WTC11 (cell line): ENCODE data around the gene C1QTNF2. TPM values are rescaled to one million over a fixed set of nuclear protein-coding genes. Genes with fewer than 3 reads are reported as not detected.
A peak's percentile ranks its signal among the peaks of the same experiment; 100 is the strongest.

Experiments used
- ATAC-seq: fragments of 200-7000 bp; cut with Tn5 transposase; 2 replicates; pipeline ENCODE4 v1.10.0; 2021; ENCODE audit warnings: mild to moderate bottlenecking, moderate library complexity
- CTCF ChIA-PET: fragments of 300-600 bp; sonication (Branson Sonifier 250); formaldehyde crosslinking; loops from one replicate; lab custom pipeline; 2021; ENCODE audit warnings: antibody characterized with exemption; lab: Charles Lee
- POLR2A ChIA-PET: fragments of 350-600 bp; sonication (Branson Sonifier 250); formaldehyde crosslinking; loops from one replicate; lab custom pipeline; 2021; ENCODE audit warnings: antibody characterized with exemption; lab: Charles Lee
- DNase-seq: peaks from one replicate; pipeline ENCODE4 v3.0.0; 2021; ENCODE audit warnings: low spot score
- H3K27ac Mint-ChIP-seq: 2 replicates; pipeline ENCODE4 v1.8.0; 2021; ENCODE audit warnings: mixed read lengths
- H3K27me3 Mint-ChIP-seq: 2 replicates; pipeline ENCODE4 v1.8.0; 2021; ENCODE audit warnings: low read depth, mild to moderate bottlenecking, moderate library complexity, mixed read lengths
- H3K36me3 Mint-ChIP-seq: 2 replicates; pipeline ENCODE4 v1.8.0; 2021; ENCODE audit warnings: mixed read lengths
- H3K4me1 Mint-ChIP-seq: 2 replicates; pipeline ENCODE4 v1.8.0; 2022; ENCODE audit warnings: mixed read lengths
- H3K4me3 Mint-ChIP-seq: 2 replicates; pipeline ENCODE4 v1.8.0; 2021; ENCODE audit warnings: mild to moderate bottlenecking, moderate library complexity, mixed read lengths
- H3K9me3 Mint-ChIP-seq: 2 replicates; pipeline ENCODE4 v1.8.0; 2021; ENCODE audit warnings: mixed read lengths
- CBFB ChIP-seq: sonication (generic); formaldehyde crosslinking; IDR thresholded peaks from 2 replicates; pipeline ENCODE4 v1.8.1; 2022; ENCODE audit warnings: mild to moderate bottlenecking, low read depth, missing genetic modification reagents
- ETV6 ChIP-seq: sonication (generic); formaldehyde crosslinking; IDR thresholded peaks from 2 replicates; pipeline ENCODE4 v1.8.1; 2022; ENCODE audit warnings: mild to moderate bottlenecking, missing genetic modification reagents
- IRF2 ChIP-seq: sonication (generic); formaldehyde crosslinking; IDR thresholded peaks from 2 replicates; pipeline ENCODE4 v1.8.0; 2022; ENCODE audit warnings: low read depth, missing genetic modification reagents, borderline replicate concordance
- KAT7 ChIP-seq: sonication (generic); formaldehyde crosslinking; IDR thresholded peaks from 2 replicates; pipeline ENCODE4 v1.8.1; 2023; ENCODE audit warnings: missing genetic modification reagents, mild to moderate bottlenecking, borderline replicate concordance
- MYBL2 ChIP-seq: sonication (generic); formaldehyde crosslinking; IDR thresholded peaks from 2 replicates; pipeline ENCODE4 v1.8.1; 2023; ENCODE audit warnings: mild to moderate bottlenecking, moderate library complexity, missing genetic modification reagents
- NFATC4 ChIP-seq: fragments of 250-450 bp; sonication (Bioruptor Pico); IDR thresholded peaks from 2 replicates; pipeline ENCODE4 v1.9.0; 2021; ENCODE audit warnings: mild to moderate bottlenecking
- NFYB ChIP-seq: sonication (generic); formaldehyde crosslinking; conservative IDR thresholded peaks from 2 replicates; pipeline ENCODE4 v1.8.0; 2022; ENCODE audit warnings: low read depth, missing genetic modification reagents
- NR1H2 ChIP-seq: sonication (generic); formaldehyde crosslinking; IDR thresholded peaks from 2 replicates; pipeline ENCODE4 v1.9.0; 2021; ENCODE audit warnings: mild to moderate bottlenecking, moderate library complexity, missing genetic modification reagents
- SP1 ChIP-seq: sonication (generic); formaldehyde crosslinking; conservative IDR thresholded peaks from 2 replicates; pipeline ENCODE4 v1.8.1; 2022; ENCODE audit warnings: missing genetic modification reagents
- TEAD1 ChIP-seq: sonication (generic); formaldehyde crosslinking; IDR thresholded peaks from 2 replicates; pipeline ENCODE4 v1.8.0; 2022; ENCODE audit warnings: mild to moderate bottlenecking, missing genetic modification reagents
- ZBTB21 ChIP-seq: sonication (generic); formaldehyde crosslinking; IDR thresholded peaks from 2 replicates; pipeline ENCODE4 v1.8.1; 2023; ENCODE audit warnings: mild to moderate bottlenecking, missing genetic modification reagents, borderline replicate concordance
- ZNF121 ChIP-seq: sonication (generic); formaldehyde crosslinking; IDR thresholded peaks from 2 replicates; pipeline ENCODE4 v1.8.0; 2023; ENCODE audit warnings: missing genetic modification reagents
- total RNA-seq: library from RNA; stranded (reverse); gene quantifications from 3 replicates; pipeline ENCODE4 v1.2.3, GENCODE V29; 2021
- TF ChIP-seq, protein P1 (sequence below): fragments of 250-450 bp; sonication (Bioruptor Pico); IDR thresholded peaks from 2 replicates; pipeline ENCODE4 v1.9.0; 2021; ENCODE audit warnings: mild to moderate bottlenecking
- TF ChIP-seq, protein P2 (sequence below): sonication (generic); formaldehyde crosslinking; IDR thresholded peaks from 2 replicates; pipeline ENCODE4 v1.8.0; 2022; ENCODE audit warnings: mild to moderate bottlenecking, missing genetic modification reagents
- TF ChIP-seq, protein P3 (sequence below): sonication (generic); formaldehyde crosslinking; IDR thresholded peaks from 2 replicates; pipeline ENCODE4 v1.8.1; 2022; ENCODE audit warnings: low read depth, missing genetic modification reagents, borderline replicate concordance
- TF ChIP-seq, protein P4 (sequence below): sonication (generic); formaldehyde crosslinking; IDR thresholded peaks from 2 replicates; pipeline ENCODE4 v1.8.1; 2023; ENCODE audit warnings: mild to moderate bottlenecking, missing genetic modification reagents, moderate library complexity
- TF ChIP-seq, protein P5 (sequence below): fragments of 250-450 bp; sonication (Bioruptor Pico); IDR thresholded peaks from 2 replicates; pipeline ENCODE4 v1.9.0; 2021; ENCODE audit warnings: moderate library complexity, mild to moderate bottlenecking, inconsistent platforms, borderline replicate concordance
- TF ChIP-seq, protein P6 (sequence below): sonication (generic); formaldehyde crosslinking; IDR thresholded peaks from 2 replicates; pipeline ENCODE4 v1.8.1; 2023; ENCODE audit warnings: mild to moderate bottlenecking, moderate library complexity, missing genetic modification reagents
- TF ChIP-seq, protein P7 (sequence below): sonication (generic); formaldehyde crosslinking; IDR thresholded peaks from 2 replicates; pipeline ENCODE4 v1.8.1; 2022; ENCODE audit warnings: mild to moderate bottlenecking, moderate library complexity, missing genetic modification reagents
- TF ChIP-seq, protein P8 (sequence below): sonication (generic); formaldehyde crosslinking; IDR thresholded peaks from 2 replicates; pipeline ENCODE4 v1.8.0; 2022; ENCODE audit warnings: mild to moderate bottlenecking, missing genetic modification reagents

The C1QTNF2 gene
- total RNA-seq, 1 experiment from 2014 or later: 0.52 TPM

DNA sequence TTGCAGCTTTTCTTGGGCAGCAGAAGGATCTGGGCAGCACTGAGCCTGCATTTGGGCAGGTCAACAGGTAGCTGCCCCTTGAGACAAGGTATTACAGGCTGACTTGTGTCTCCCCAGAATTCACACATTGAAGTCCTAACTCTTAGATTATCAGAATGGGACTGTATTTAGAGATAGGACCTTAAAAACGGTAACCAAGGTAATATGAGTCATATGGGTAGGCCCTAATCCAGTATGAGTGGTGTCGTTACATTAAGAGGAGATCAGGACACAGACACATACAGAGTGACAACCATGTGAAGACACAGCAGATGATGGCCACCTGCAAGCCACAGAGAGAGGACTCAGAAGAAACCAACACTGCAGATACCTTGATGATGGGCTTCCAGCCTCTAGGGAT lies 3.2 kb downstream of the C1QTNF2 start (continued):
- no peak for TF ChIP-seq IRF2 (CRISPR knock-in tag)
- no peak for TF ChIP-seq KAT7

DNA sequence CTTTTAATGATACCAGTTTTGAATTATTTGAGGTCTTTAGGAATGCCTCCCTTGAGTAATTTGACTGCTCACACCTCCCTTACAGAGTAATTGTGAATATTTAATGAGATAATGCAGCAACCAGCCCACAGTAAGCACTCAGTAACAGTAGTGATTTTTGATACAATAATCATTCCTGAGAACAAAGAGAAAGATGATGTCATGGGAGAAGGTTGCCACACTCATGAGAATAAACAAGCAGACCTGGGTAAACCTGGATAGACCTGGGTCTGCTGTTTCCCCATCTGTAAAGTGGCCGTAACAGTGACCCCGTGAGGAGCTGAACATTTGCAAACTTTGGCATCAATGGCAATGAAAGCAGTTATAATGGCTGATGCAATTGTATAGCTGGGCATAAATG lies 4.2 kb downstream of the C1QTNF2 start:
- ChIA-PET POLR2A (no interaction called here), CTCF (no interaction called here)
- ATAC-seq (no peak), DNase-seq (no peak)
- Mint-ChIP-seq H3K9me3 (no peaks in the 10 kb centered on the region), H3K27me3 (peaks cover 34% of the 10 kb centered on the region), H3K27ac (no peak overlapping the region), H3K4me3 (no peak overlapping the region), H3K36me3 (no peaks in the 10 kb centered on the region), H3K4me1 (peaks cover 14% of the 10 kb centered on the region)
- TF ChIP-seq TEAD1: no peak
- no peak for TF ChIP-seq NR1H2 (CRISPR knock-in tag)
- TF ChIP-seq, protein P1, sequence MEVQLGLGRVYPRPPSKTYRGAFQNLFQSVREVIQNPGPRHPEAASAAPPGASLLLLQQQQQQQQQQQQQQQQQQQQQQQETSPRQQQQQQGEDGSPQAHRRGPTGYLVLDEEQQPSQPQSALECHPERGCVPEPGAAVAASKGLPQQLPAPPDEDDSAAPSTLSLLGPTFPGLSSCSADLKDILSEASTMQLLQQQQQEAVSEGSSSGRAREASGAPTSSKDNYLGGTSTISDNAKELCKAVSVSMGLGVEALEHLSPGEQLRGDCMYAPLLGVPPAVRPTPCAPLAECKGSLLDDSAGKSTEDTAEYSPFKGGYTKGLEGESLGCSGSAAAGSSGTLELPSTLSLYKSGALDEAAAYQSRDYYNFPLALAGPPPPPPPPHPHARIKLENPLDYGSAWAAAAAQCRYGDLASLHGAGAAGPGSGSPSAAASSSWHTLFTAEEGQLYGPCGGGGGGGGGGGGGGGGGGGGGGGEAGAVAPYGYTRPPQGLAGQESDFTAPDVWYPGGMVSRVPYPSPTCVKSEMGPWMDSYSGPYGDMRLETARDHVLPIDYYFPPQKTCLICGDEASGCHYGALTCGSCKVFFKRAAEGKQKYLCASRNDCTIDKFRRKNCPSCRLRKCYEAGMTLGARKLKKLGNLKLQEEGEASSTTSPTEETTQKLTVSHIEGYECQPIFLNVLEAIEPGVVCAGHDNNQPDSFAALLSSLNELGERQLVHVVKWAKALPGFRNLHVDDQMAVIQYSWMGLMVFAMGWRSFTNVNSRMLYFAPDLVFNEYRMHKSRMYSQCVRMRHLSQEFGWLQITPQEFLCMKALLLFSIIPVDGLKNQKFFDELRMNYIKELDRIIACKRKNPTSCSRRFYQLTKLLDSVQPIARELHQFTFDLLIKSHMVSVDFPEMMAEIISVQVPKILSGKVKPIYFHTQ (CRISPR knock-in tag): no peak
- no peak for TF ChIP-seq ZNF121 (CRISPR knock-in tag)
- TF ChIP-seq, protein P2, sequence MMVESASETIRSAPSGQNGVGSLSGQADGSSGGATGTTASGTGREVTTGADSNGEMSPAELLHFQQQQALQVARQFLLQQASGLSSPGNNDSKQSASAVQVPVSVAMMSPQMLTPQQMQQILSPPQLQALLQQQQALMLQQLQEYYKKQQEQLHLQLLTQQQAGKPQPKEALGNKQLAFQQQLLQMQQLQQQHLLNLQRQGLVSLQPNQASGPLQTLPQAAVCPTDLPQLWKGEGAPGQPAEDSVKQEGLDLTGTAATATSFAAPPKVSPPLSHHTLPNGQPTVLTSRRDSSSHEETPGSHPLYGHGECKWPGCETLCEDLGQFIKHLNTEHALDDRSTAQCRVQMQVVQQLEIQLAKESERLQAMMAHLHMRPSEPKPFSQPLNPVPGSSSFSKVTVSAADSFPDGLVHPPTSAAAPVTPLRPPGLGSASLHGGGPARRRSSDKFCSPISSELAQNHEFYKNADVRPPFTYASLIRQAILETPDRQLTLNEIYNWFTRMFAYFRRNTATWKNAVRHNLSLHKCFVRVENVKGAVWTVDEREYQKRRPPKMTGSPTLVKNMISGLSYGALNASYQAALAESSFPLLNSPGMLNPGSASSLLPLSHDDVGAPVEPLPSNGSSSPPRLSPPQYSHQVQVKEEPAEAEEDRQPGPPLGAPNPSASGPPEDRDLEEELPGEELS (CRISPR knock-in tag): no peak
- TF ChIP-seq NFYB: no peak
- no peak for TF ChIP-seq CBFB
- no peak for TF ChIP-seq NFATC4 (CRISPR knock-in tag)
- TF ChIP-seq, protein P3, sequence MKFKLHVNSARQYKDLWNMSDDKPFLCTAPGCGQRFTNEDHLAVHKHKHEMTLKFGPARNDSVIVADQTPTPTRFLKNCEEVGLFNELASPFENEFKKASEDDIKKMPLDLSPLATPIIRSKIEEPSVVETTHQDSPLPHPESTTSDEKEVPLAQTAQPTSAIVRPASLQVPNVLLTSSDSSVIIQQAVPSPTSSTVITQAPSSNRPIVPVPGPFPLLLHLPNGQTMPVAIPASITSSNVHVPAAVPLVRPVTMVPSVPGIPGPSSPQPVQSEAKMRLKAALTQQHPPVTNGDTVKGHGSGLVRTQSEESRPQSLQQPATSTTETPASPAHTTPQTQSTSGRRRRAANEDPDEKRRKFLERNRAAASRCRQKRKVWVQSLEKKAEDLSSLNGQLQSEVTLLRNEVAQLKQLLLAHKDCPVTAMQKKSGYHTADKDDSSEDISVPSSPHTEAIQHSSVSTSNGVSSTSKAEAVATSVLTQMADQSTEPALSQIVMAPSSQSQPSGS (CRISPR knock-in tag): no peak
- TF ChIP-seq ZBTB21: no peak
- TF ChIP-seq, protein P4, sequence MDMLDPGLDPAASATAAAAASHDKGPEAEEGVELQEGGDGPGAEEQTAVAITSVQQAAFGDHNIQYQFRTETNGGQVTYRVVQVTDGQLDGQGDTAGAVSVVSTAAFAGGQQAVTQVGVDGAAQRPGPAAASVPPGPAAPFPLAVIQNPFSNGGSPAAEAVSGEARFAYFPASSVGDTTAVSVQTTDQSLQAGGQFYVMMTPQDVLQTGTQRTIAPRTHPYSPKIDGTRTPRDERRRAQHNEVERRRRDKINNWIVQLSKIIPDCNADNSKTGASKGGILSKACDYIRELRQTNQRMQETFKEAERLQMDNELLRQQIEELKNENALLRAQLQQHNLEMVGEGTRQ: no peak
- TF ChIP-seq, protein P5, sequence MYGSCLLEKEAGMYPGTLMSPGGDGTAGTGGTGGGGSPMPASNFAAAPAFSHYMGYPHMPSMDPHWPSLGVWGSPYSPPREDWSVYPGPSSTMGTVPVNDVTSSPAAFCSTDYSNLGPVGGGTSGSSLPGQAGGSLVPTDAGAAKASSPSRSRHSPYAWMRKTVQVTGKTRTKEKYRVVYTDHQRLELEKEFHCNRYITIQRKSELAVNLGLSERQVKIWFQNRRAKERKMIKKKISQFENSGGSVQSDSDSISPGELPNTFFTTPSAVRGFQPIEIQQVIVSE (CRISPR knock-in tag): no peak

DNA sequence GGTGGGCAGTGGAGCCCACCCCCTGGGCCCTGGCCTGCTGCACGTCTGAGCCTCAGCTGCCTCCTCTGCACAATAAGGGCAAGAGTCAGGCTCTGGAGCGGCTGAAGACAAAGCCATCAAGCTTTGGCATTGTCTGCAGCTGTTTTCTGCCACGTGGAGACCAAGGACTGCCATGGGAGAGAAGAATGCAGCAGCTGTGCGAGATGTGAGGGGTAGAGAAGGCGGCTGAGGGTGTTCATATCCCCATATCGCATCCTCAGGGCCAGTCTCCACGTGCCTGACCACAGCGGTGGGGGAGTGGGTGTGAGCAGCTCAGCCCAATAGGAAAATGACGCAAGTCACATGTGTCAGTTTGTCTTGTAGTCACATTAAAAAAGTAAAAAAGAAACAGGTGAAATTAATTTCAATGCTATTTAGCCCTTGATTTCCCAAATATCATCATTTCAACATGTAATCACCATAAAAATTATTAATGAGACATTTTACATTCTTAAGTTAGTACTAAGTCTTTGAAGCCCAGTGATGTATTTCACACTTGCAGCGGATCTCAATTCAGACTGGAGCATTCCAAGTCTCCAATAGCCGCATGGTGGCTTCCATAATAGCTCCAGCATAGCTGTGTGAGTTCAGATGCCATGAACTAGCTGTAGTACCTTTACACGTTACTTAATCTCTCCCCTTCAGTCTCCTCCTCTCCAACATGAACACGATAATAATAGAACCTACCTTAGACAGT lies 6.6 kb downstream of the C1QTNF2 start:
- Mint-ChIP-seq H3K36me3 (no peaks in the 10 kb centered on the region), H3K27me3 (peaks cover 10% of the 10 kb centered on the region), H3K27ac (no peak overlapping the region), H3K4me1 (peaks cover 13% of the 10 kb centered on the region), H3K9me3 (no peaks in the 10 kb centered on the region), H3K4me3 (no peak overlapping the region)
- ChIA-PET CTCF (interaction anchor here (0.9 to 1.1 kb wide), 2 partner anchors 27 to 342 kb away, joined by 3 read pairs; no protein-coding TSS in a partner anchor), POLR2A (no interaction called here)
- TF ChIP-seq, protein P6, sequence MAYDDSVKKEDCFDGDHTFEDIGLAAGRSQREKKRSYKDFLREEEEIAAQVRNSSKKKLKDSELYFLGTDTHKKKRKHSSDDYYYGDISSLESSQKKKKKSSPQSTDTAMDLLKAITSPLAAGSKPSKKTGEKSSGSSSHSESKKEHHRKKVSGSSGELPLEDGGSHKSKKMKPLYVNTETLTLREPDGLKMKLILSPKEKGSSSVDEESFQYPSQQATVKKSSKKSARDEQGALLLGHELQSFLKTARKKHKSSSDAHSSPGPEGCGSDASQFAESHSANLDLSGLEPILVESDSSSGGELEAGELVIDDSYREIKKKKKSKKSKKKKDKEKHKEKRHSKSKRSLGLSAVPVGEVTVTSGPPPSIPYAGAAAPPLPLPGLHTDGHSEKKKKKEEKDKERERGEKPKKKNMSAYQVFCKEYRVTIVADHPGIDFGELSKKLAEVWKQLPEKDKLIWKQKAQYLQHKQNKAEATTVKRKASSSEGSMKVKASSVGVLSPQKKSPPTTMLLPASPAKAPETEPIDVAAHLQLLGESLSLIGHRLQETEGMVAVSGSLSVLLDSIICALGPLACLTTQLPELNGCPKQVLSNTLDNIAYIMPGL (CRISPR knock-in tag): no peak
- TF ChIP-seq, protein P7, sequence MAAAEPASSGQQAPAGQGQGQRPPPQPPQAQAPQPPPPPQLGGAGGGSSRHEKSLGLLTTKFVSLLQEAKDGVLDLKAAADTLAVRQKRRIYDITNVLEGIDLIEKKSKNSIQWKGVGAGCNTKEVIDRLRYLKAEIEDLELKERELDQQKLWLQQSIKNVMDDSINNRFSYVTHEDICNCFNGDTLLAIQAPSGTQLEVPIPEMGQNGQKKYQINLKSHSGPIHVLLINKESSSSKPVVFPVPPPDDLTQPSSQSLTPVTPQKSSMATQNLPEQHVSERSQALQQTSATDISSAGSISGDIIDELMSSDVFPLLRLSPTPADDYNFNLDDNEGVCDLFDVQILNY (CRISPR knock-in tag): no peak
- no peak for TF ChIP-seq MYBL2 (CRISPR knock-in tag)
- TF ChIP-seq, protein P8, sequence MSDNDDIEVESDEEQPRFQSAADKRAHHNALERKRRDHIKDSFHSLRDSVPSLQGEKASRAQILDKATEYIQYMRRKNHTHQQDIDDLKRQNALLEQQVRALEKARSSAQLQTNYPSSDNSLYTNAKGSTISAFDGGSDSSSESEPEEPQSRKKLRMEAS (CRISPR knock-in tag): 0 out of 2 replicates have a peak, but pooled peaks have one; percentile 31
- no peak for TF ChIP-seq ETV6 (CRISPR knock-in tag)
- TF ChIP-seq SP1 (CRISPR knock-in tag): no peak
- ATAC-seq: no peak
- DNase-seq: no peak
